ENCODE measurements around the gene PLD1.

Gene PLD1

DNA sequence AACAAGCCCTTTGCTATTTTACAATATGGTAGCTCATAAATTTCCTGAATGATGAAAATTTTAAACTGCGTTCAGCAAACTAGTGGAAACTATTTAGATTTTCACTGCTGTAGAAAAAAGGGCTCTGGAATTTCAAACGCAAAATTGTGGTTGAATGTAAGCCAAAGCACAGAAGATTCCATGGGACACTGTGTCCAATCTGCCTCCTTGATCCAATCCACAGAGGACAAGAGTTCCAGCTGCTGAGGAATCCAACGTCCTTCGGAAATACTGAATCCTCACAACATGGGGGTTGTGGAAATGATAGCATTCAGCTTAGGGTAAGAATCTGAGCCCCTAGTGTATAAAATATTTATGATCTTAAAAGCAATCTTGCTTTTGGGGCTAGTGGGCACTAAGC is 161.0 kb downstream of the PLD1 start:
- TF ChIP-seq, protein P1, sequence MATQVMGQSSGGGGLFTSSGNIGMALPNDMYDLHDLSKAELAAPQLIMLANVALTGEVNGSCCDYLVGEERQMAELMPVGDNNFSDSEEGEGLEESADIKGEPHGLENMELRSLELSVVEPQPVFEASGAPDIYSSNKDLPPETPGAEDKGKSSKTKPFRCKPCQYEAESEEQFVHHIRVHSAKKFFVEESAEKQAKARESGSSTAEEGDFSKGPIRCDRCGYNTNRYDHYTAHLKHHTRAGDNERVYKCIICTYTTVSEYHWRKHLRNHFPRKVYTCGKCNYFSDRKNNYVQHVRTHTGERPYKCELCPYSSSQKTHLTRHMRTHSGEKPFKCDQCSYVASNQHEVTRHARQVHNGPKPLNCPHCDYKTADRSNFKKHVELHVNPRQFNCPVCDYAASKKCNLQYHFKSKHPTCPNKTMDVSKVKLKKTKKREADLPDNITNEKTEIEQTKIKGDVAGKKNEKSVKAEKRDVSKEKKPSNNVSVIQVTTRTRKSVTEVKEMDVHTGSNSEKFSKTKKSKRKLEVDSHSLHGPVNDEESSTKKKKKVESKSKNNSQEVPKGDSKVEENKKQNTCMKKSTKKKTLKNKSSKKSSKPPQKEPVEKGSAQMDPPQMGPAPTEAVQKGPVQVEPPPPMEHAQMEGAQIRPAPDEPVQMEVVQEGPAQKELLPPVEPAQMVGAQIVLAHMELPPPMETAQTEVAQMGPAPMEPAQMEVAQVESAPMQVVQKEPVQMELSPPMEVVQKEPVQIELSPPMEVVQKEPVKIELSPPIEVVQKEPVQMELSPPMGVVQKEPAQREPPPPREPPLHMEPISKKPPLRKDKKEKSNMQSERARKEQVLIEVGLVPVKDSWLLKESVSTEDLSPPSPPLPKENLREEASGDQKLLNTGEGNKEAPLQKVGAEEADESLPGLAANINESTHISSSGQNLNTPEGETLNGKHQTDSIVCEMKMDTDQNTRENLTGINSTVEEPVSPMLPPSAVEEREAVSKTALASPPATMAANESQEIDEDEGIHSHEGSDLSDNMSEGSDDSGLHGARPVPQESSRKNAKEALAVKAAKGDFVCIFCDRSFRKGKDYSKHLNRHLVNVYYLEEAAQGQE (IDR thresholded peaks at IDR 0.05; ENCODE audit: insufficient read depth in 1 of 2, low read depth in 2 of 2, low read length in 2 of 2), result no peak
- TF ChIP-seq FOXP2 (optimal IDR thresholded peaks at IDR 0.05; ENCODE audit: borderline replicate concordance, extremely low read depth, extremely low read length, insufficient read depth), result no peak
- TF ChIP-seq POLR2AphosphoS5 (IDR thresholded peaks at IDR 0.05; ENCODE audit: low read depth, low read length), result no peak
- no peak for TF ChIP-seq TAF1 (IDR thresholded peaks at IDR 0.05; ENCODE audit: borderline replicate concordance, insufficient read depth, low read length)
- no peak for TF ChIP-seq SIN3A (IDR thresholded peaks at IDR 0.05; ENCODE audit: borderline replicate concordance, insufficient read depth, low read length)

DNA sequence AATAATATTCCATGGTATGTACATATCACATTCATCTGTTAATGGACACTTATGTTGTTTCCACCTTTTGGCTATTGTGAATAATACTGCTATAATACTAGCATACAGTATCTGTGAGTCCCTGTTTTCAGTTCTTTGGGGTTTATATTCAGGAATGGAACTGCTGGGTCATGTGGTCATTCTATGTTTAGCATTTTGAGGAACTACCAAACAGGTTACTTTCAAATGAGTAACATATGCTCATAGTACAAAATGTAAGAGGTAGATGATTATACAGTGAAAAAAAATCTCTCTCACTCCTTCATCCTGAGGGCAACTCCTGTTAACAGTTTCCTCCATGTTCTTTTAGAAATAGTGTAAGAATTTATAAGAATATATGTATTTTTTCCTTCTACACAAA is 162.2 kb downstream of the PLD1 start:
- TF ChIP-seq POLR2AphosphoS5 (IDR thresholded peaks at IDR 0.05; ENCODE audit: low read depth, low read length) (no peak), TAF1 (IDR thresholded peaks at IDR 0.05; ENCODE audit: borderline replicate concordance, insufficient read depth, low read length) (no peak), FOXP2 (optimal IDR thresholded peaks at IDR 0.05; ENCODE audit: borderline replicate concordance, extremely low read depth, extremely low read length, insufficient read depth) (no peak), SIN3A (IDR thresholded peaks at IDR 0.05; ENCODE audit: borderline replicate concordance, insufficient read depth, low read length) (no peak)
- TF ChIP-seq, protein P1 (IDR thresholded peaks at IDR 0.05; ENCODE audit: insufficient read depth in 1 of 2, low read depth in 2 of 2, low read length in 2 of 2), result no peak

DNA sequence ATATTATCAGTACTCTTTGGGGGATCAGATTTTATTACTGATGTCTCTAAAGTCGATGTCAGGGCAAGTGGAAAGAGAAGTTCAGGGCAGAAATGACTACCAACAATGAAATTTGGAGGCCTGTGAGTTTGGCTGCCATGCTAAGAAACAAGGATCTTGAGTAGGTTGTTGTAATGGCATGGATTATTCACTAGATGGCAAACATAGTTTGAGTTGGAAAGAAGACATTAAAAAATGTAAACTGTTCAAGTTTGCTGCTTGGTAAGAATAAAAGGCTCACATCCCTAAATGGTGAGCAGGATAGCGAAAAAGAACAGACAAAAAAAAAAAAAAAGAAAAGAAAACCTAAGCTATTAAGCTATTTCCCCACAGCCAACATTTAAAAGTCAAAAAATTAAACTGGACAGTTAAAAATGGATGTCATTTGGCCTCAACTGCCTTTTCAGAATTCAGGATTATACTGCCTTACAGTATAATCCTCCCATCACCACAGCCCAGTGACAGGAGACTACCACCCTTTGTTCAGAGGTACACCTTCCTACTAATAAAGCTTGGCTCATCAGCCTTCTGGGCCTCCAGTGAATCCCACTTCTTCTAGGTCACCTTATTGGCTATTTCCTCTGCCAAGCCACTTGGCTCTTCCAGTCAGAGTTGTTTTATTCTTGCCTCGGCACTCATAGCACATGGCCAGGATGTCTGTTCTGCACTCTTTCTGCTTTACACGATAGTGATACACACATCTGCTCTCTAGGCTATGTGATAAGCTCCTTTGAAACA is 163.7 kb downstream of the PLD1 start:
- TF ChIP-seq, protein P1 (IDR thresholded peaks at IDR 0.05; ENCODE audit: insufficient read depth in 1 of 2, low read depth in 2 of 2, low read length in 2 of 2), result no peak
- TF ChIP-seq SIN3A (IDR thresholded peaks at IDR 0.05; ENCODE audit: borderline replicate concordance, insufficient read depth, low read length), result no peak
- TF ChIP-seq TAF1 (IDR thresholded peaks at IDR 0.05; ENCODE audit: borderline replicate concordance, insufficient read depth, low read length), result no peak
- TF ChIP-seq POLR2AphosphoS5 (IDR thresholded peaks at IDR 0.05; ENCODE audit: low read depth, low read length), result no peak

DNA sequence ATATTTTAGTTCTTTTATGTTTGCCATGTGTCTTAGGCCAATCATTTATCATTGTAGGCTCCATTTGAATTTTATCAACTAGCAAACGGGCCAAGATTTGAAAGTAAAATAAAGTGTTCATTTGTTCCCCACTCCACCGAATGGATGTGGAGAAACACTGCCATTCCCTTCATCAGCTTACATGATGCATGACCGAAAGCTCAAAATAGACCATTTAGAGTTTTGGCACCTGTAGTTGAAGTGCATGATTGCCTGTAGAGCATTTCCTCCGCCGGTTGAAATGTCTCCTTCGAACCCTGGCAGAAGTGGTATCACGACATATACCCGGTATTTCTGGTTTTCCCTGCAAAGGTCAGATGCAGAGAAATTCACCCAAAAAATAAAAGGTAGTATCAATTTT is 165.6 kb downstream of the PLD1 start:
- TF ChIP-seq, protein P1 (IDR thresholded peaks at IDR 0.05; ENCODE audit: insufficient read depth in 1 of 2, low read depth in 2 of 2, low read length in 2 of 2), result no peak
- no peak for TF ChIP-seq SIN3A (IDR thresholded peaks at IDR 0.05; ENCODE audit: borderline replicate concordance, insufficient read depth, low read length)
- no peak for TF ChIP-seq FOXP2 (optimal IDR thresholded peaks at IDR 0.05; ENCODE audit: borderline replicate concordance, extremely low read depth, extremely low read length, insufficient read depth)
- no peak for TF ChIP-seq TAF1 (IDR thresholded peaks at IDR 0.05; ENCODE audit: borderline replicate concordance, insufficient read depth, low read length)
